ENCODE results near the gene ROM1.

Gene ROM1

GRCh38 chr11:62601122-62601371 lies 12.0 kb upstream of the ROM1 start:
- no peak for DNase-seq (ENCODE audit: extremely low spot score)
- CTCF ChIA-PET: interaction anchor here (0.8 to 2.1 kb wide), 4 partner anchors 9 to 58 kb away, joined by 3 to 9 read pairs (median 6); partner anchors contain the start of genes EML3 and TUT1
- POLR2A ChIA-PET: interaction anchor here (0.7 to 3.4 kb wide), 12 partner anchors 9 to 127 kb away, joined by 3 to 105 read pairs (median 8); partner anchors contain the start of genes B3GAT3, C11orf98, CSKMT and EEF1G
- TF ChIP-seq ZNF384 (IDR thresholded peaks at IDR 0.05) (no peak), L3MBTL2 (conservative IDR thresholded peaks at IDR 0.05) (0 out of 2 replicates have a peak, but pooled peaks have one; percentile 18)

- peak; percentile 97 for DNase-seq (ENCODE audit: extremely low spot score)
- ChIA-PET POLR2A (interaction anchor here (0.6 to 3.4 kb wide), 24 partner anchors 10 to 289 kb away, joined by 3 to 105 read pairs (median 4); partner anchors contain the start of genes B3GAT3, BSCL2, C11orf98 and CSKMT), CTCF (interaction anchor here (0.6 to 2.1 kb wide), 6 partner anchors 9 to 177 kb away, joined by 3 to 9 read pairs (median 8); partner anchors contain the start of genes EML3 and TUT1)
- no peak for TF ChIP-seq NFRKB (IDR thresholded peaks at IDR 0.05)
- peak; percentile 26; the same call in 1 of the 2 replicates for TF ChIP-seq HDGF (IDR thresholded peaks at IDR 0.05; ENCODE audit: borderline replicate concordance)
These were observed 11.5 kb upstream of the ROM1 start, which contains the start of gene MTA2 for GRCh38 chr11:62601372-62602140. MTA2 (minus strand) TSS chr11:62601865; CDS start chr11:62601450, 415 bp downstream.

- CTCF ChIA-PET: interaction anchor here (0.6 to 2.1 kb wide), 5 partner anchors 9 to 178 kb away, joined by 4 to 9 read pairs (median 9); partner anchors contain the start of genes EML3 and TUT1
- TF ChIP-seq TARDBP (IDR thresholded peaks at IDR 0.05) (no peak), L3MBTL2 (conservative IDR thresholded peaks at IDR 0.05) (peak; percentile 97), CTBP1 (IDR thresholded peaks at IDR 0.05; ENCODE audit: borderline replicate concordance) (0 out of 2 replicates have a peak, but pooled peaks have one; percentile 23), PKNOX1 (IDR thresholded peaks at IDR 0.05) (0 out of 2 replicates have a peak, but pooled peaks have one; percentile 1)
- POLR2A ChIA-PET: interaction anchor here (0.6 to 4.3 kb wide), 24 partner anchors 9 to 279 kb away, joined by 3 to 105 read pairs (median 5); partner anchors contain the start of genes B3GAT3, BSCL2, C11orf98 and CSKMT
- peak; percentile 71 for DNase-seq (ENCODE audit: extremely low spot score)
These were observed 10.7 kb upstream of the ROM1 start for GRCh38 chr11:62602141-62603071.

- no peak for DNase-seq (ENCODE audit: extremely low spot score)
- no peak for TF ChIP-seq LEF1 (IDR thresholded peaks at IDR 0.05; ENCODE audit: borderline replicate concordance)
- TF ChIP-seq HDGF (IDR thresholded peaks at IDR 0.05; ENCODE audit: borderline replicate concordance): no peak
- no peak for TF ChIP-seq BHLHE40 (IDR thresholded peaks at IDR 0.05; ENCODE audit: borderline replicate concordance)
- no peak for TF ChIP-seq CTBP1 (IDR thresholded peaks at IDR 0.05; ENCODE audit: borderline replicate concordance)
- no peak for TF ChIP-seq NFRKB (IDR thresholded peaks at IDR 0.05)
- no peak for TF ChIP-seq TARDBP (IDR thresholded peaks at IDR 0.05)
- no peak for TF ChIP-seq ARNT (IDR thresholded peaks at IDR 0.05)
- no peak for TF ChIP-seq SP1 (IDR thresholded peaks at IDR 0.05)
- no peak for TF ChIP-seq ZNF384 (IDR thresholded peaks at IDR 0.05)
- no peak for TF ChIP-seq FOXA1 (IDR thresholded peaks at IDR 0.05)
- no peak for TF ChIP-seq FOXK2 (IDR thresholded peaks at IDR 0.05)
- TF ChIP-seq ELF4 (IDR thresholded peaks at IDR 0.05): no peak
- TF ChIP-seq L3MBTL2 (conservative IDR thresholded peaks at IDR 0.05): no peak
- TF ChIP-seq SUZ12 (IDR thresholded peaks at IDR 0.05): no peak
- no peak for TF ChIP-seq PKNOX1 (IDR thresholded peaks at IDR 0.05)
- TF ChIP-seq FOXM1 (IDR thresholded peaks at IDR 0.05; ENCODE audit: borderline replicate concordance): no peak
- ChIA-PET CTCF (no interaction called here), POLR2A (interaction anchor here (1.8 to 4.3 kb wide), 2 partner anchors 11 to 50 kb away, joined by 9 to 30 read pairs; partner anchors contain the start of genes INTS5 and TUT1)
These were observed 10.0 kb upstream of the ROM1 start for GRCh38 chr11:62603072-62603408.

- no peak for DNase-seq (ENCODE audit: extremely low spot score)
- CTCF ChIA-PET: interaction anchor here (0.7 to 1.0 kb wide), 2 partner anchors 10 to 11 kb away, joined by 3 read pairs; no protein-coding TSS in a partner anchor
- POLR2A ChIA-PET: interaction anchor here (1.1 to 4.3 kb wide), 3 partner anchors 12 to 61 kb away, joined by 3 to 30 read pairs (median 9); partner anchors contain the start of genes C11orf98, CSKMT, INTS5 and TUT1
- TF ChIP-seq ZNF384 (IDR thresholded peaks at IDR 0.05) (no peak), HDGF (IDR thresholded peaks at IDR 0.05; ENCODE audit: borderline replicate concordance) (no peak), FOXM1 (IDR thresholded peaks at IDR 0.05; ENCODE audit: borderline replicate concordance) (no peak), L3MBTL2 (conservative IDR thresholded peaks at IDR 0.05) (no peak), SUZ12 (IDR thresholded peaks at IDR 0.05) (no peak), FOXA1 (IDR thresholded peaks at IDR 0.05) (no peak), ELF4 (IDR thresholded peaks at IDR 0.05) (no peak), CTBP1 (IDR thresholded peaks at IDR 0.05; ENCODE audit: borderline replicate concordance) (no peak), FOXK2 (IDR thresholded peaks at IDR 0.05) (no peak), ARNT (IDR thresholded peaks at IDR 0.05) (no peak), SP1 (IDR thresholded peaks at IDR 0.05) (no peak)
These were observed 9.2 kb upstream of the ROM1 start for GRCh38 chr11:62603776-62604299.
